ENCODE results near the gene MRPS18A. TPM values are rescaled to one million over a fixed set of nuclear protein-coding genes. Genes with fewer than 3 reads are reported as not detected.

Gene MRPS18A
- total and polyA plus RNA-seq, 2 experiments from 2014 or later, result 46.1 to 71.1 TPM

DNA sequence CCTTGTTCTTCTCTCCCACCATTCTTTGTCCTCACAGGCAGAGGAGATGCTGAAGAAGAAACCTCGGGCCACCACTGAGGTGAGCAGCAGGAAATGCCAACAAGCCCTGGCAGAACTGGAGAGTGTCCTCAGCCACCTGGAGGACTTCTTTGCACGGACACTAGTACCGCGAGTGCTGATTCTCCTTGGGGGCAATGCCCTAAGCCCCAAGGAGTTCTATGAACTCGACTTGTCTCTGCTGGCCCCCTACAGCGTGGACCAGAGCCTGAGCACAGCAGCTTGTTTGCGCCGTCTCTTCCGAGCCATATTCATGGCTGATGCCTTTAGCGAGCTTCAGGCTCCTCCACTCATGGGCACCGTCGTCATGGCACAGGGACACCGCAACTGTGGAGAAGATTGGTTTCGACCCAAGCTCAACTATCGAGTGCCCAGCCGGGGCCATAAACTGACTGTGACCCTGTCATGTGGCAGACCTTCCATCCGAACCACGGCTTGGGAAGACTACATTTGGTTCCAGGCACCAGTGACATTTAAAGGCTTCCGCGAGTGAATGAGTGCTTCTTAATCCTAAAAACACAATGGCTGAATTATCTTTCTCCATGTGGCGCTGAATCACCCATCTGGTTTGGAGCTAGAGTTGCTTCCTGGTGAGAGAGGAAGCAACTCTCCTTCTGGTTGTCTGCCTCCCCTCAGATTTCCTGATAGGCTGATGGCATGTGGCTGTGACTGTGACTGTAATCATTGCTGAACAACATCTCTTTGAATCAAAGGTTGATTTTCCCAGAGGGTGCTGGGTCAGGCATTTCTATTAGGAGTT is 47.4 kb downstream of the MRPS18A start:
- WGBS (ENCODE audit: low lambda C conversion rate, missing lambda C conversion rate), result 91% methylated on average over 21 of the region's 21 CpGs
- no peak overlapping the region for H3K27ac ChIP-seq

DNA sequence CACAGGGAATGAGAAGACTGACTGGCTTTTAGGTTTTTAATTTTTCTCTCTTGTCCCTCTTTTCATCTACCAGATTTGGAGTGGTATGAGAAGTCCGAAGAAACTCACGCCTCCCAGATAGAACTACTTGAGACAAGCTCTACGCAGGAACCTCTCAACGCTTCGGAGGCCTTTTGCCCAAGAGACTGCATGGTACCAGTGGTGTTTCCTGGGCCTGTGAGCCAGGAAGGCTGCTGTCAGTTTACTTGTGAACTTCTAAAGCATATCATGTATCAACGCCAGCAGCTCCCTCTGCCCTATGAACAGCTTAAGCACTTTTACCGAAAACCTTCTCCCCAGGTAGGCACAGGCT is 51.3 kb downstream of the MRPS18A start:
- Histone ChIP-seq H3K27ac (peak overlapping the region; percentile 82), H3K4me2 (peak overlapping the region; percentile 86), H2AFZ (peak overlapping the region; percentile 88), H3K9me2 (replicated peaks; ENCODE audit: insufficient read depth) (no peaks in the 10 kb centered on the region), H4K20me1 (ENCODE audit: insufficient read depth, poor library complexity, severe bottlenecking) (no peaks in the 10 kb centered on the region), H3K36me3 (replicated peaks; ENCODE audit: insufficient read depth, low read depth) (no peaks in the 10 kb centered on the region), H3K9me3 (ENCODE audit: low read depth) (no peaks in the 10 kb centered on the region), H3K4me1 (ENCODE audit: insufficient read depth) (peaks cover 8% of the 10 kb centered on the region), H3K4me3 (peak overlapping the region; percentile 65), H3K79me2 (peaks cover 42% of the 10 kb centered on the region), H3K27me3 (no peaks in the 10 kb centered on the region)
- peak; percentile 27 for DNase-seq (ENCODE audit: low spot score)
- TF ChIP-seq, protein P1, sequence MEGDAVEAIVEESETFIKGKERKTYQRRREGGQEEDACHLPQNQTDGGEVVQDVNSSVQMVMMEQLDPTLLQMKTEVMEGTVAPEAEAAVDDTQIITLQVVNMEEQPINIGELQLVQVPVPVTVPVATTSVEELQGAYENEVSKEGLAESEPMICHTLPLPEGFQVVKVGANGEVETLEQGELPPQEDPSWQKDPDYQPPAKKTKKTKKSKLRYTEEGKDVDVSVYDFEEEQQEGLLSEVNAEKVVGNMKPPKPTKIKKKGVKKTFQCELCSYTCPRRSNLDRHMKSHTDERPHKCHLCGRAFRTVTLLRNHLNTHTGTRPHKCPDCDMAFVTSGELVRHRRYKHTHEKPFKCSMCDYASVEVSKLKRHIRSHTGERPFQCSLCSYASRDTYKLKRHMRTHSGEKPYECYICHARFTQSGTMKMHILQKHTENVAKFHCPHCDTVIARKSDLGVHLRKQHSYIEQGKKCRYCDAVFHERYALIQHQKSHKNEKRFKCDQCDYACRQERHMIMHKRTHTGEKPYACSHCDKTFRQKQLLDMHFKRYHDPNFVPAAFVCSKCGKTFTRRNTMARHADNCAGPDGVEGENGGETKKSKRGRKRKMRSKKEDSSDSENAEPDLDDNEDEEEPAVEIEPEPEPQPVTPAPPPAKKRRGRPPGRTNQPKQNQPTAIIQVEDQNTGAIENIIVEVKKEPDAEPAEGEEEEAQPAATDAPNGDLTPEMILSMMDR (IDR thresholded peaks at IDR 0.05; ENCODE audit: poor library complexity), result no peak
- TF ChIP-seq EZH2phosphoT487 (IDR thresholded peaks at IDR 0.05; ENCODE audit: low read depth, severe bottlenecking, unreplicated experiment), result no peak
- no peak for TF ChIP-seq EZH2 (IDR thresholded peaks at IDR 0.05; ENCODE audit: borderline replicate concordance)
- 38% methylated on average over 7 of the region's 7 CpGs for WGBS (ENCODE audit: low lambda C conversion rate, missing lambda C conversion rate)

More for the DNA sequence above, 47.4 kb downstream of the MRPS18A start:
- Histone ChIP-seq H3K36me3 (replicated peaks; ENCODE audit: insufficient read depth, low read depth) (no peaks in the 10 kb centered on the region), H3K79me2 (peaks cover 48% of the 10 kb centered on the region), H3K4me3 (no peak overlapping the region), H3K27me3 (no peaks in the 10 kb centered on the region), H4K20me1 (ENCODE audit: insufficient read depth, poor library complexity, severe bottlenecking) (no peaks in the 10 kb centered on the region), H3K4me1 (ENCODE audit: insufficient read depth) (peaks cover 8% of the 10 kb centered on the region), H3K4me2 (no peak overlapping the region), H3K9me3 (ENCODE audit: low read depth) (no peaks in the 10 kb centered on the region), H2AFZ (no peak overlapping the region), H3K9me2 (replicated peaks; ENCODE audit: insufficient read depth) (no peaks in the 10 kb centered on the region)
- TF ChIP-seq, protein P1 (IDR thresholded peaks at IDR 0.05; ENCODE audit: poor library complexity), result no peak
- TF ChIP-seq EZH2 (IDR thresholded peaks at IDR 0.05; ENCODE audit: borderline replicate concordance), result no peak
- TF ChIP-seq EZH2phosphoT487 (IDR thresholded peaks at IDR 0.05; ENCODE audit: low read depth, severe bottlenecking, unreplicated experiment), result no peak
- no peak for DNase-seq (ENCODE audit: low spot score)

DNA sequence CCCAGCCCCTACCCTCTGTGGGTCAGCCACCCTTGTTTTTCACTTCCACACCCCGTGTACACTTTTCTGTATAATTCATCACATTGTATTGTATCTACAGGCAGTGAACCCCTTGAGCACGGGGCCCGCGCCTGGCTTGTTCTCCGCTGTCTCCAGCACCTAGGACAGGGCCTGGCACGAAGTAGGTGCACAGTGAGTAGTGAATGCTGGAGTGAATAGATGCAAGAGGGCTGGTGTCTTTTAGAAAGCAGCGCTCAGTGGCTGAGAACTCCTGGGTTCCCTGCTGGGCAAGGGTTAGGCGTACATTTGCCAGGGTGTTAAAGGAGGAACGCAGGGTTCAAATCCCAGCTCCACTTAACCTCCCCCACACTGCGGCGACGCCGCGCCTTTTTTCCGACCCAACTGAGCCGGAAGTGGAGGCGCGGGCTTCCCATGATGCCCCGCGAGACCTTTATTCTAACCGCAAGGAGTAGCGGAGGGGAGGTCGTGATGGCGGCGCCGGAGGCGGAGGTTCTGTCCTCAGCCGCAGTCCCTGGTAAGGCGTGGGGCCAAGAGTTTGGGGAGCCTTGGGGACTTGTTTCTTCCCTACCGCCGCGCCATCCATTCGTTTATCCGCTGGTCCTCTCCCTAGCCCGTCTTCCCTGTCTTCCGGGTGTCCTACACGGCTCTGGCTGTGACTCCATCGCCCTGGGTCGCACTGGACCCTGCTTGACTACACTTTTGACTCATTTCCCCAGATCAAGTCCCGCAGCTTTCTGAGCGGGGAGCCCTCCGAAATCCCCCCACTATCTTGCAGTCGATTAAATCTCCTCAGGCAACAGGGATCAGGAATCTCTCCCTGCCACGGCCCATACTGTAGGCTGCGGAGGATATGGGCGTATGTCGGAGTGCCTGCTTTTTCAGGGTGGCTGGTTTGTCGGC is 51.9 kb downstream of the MRPS18A start, which contains the start of gene MAD2L1BP:
MAD2L1BP (plus strand) TSS at position 454 of the 921 bp plus-strand sequence; CDS start at position 490, 36 bp downstream.
- peaks cover 8% of the 10 kb centered on the region for H3K4me1 ChIP-seq (ENCODE audit: insufficient read depth)
- 6% methylated on average over 48 of the region's 48 CpGs for whole genome bisulfite sequencing (ENCODE audit: low lambda C conversion rate, missing lambda C conversion rate)

More for the DNA sequence above, 51.9 kb downstream of the MRPS18A start, which contains the start of gene MAD2L1BP:
- no peaks in the 10 kb centered on the region for H3K9me3 ChIP-seq (ENCODE audit: low read depth)
- H3K27ac ChIP-seq, result peak within 1 kb of the TSS; percentile 82
- H2AFZ ChIP-seq, result peak within 1 kb of the TSS; percentile 88
- DNase-seq (ENCODE audit: low spot score), result peak; percentile 91
- H3K9me2 ChIP-seq (replicated peaks; ENCODE audit: insufficient read depth), result no peaks in the 10 kb centered on the region
- H4K20me1 ChIP-seq (ENCODE audit: insufficient read depth, poor library complexity, severe bottlenecking), result no peaks in the 10 kb centered on the region
- H3K4me3 ChIP-seq, result peak within 1 kb of the TSS; percentile 65
- no peaks in the 10 kb centered on the region for H3K36me3 ChIP-seq (replicated peaks; ENCODE audit: insufficient read depth, low read depth)
- H3K4me2 ChIP-seq, result peak within 1 kb of the TSS; percentile 86
- H3K27me3 ChIP-seq, result no peaks in the 10 kb centered on the region
- no peak for TF ChIP-seq EZH2 (IDR thresholded peaks at IDR 0.05; ENCODE audit: borderline replicate concordance)
- TF ChIP-seq EZH2phosphoT487 (IDR thresholded peaks at IDR 0.05; ENCODE audit: low read depth, severe bottlenecking, unreplicated experiment), result no peak
- TF ChIP-seq, protein P1 (IDR thresholded peaks at IDR 0.05; ENCODE audit: poor library complexity), result no peak
- peaks cover 37% of the 10 kb centered on the region for H3K79me2 ChIP-seq
